HL-60 (cell line): ENCODE results near the gene KDM4C.

ENCODE experiments used
- POLR2AphosphoS5 ChIP-seq: IDR thresholded peaks from 2 replicates; pipeline ENCODE4 v1.6.1; 2012; ENCODE audit warnings: low read depth
- TF ChIP-seq, protein P1 (sequence below): IDR thresholded peaks from one replicate; pipeline ENCODE4 v1.5.1; 2011; ENCODE audit warnings: low read length, control low read depth, inconsistent platforms; ENCODE audit not compliant: insufficient read depth

- TF ChIP-seq, protein P1, sequence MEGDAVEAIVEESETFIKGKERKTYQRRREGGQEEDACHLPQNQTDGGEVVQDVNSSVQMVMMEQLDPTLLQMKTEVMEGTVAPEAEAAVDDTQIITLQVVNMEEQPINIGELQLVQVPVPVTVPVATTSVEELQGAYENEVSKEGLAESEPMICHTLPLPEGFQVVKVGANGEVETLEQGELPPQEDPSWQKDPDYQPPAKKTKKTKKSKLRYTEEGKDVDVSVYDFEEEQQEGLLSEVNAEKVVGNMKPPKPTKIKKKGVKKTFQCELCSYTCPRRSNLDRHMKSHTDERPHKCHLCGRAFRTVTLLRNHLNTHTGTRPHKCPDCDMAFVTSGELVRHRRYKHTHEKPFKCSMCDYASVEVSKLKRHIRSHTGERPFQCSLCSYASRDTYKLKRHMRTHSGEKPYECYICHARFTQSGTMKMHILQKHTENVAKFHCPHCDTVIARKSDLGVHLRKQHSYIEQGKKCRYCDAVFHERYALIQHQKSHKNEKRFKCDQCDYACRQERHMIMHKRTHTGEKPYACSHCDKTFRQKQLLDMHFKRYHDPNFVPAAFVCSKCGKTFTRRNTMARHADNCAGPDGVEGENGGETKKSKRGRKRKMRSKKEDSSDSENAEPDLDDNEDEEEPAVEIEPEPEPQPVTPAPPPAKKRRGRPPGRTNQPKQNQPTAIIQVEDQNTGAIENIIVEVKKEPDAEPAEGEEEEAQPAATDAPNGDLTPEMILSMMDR: no peak
- no peak for TF ChIP-seq POLR2AphosphoS5
Observed at GRCh38 chr9:6855860-6856259, 98.1 kb downstream of the KDM4C start.
